HG03460 (cell line): ENCODE results near the gene TCTN2.

Experiments
- ATAC-seq: cut with Tn5 transposase; IDR thresholded peaks from one replicate; pipeline ENCODE4 v1.9.1; 2021; ENCODE audit not compliant: unreplicated experiment

TCTN2 gene

DNA sequence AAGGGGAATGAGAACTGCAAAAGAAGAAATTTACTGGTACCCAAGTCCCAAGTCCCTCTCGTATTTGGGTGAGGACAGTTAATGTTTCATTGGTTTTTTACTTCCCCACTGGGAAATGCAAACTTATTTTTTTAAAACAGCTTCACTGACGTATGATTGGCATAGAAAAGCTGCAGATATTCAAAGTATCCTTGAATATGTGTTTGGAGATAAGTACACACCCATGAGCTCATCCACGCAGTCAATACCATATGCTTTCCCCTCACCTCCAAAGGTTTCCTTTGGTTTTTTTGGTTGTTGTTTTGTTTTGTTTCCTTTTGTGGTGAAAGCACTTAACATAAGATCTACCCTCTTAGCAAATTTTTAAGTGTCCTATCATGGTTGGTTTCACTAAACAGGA lies 13.1 kb downstream of the TCTN2 start:
- no peak for ATAC-seq

DNA sequence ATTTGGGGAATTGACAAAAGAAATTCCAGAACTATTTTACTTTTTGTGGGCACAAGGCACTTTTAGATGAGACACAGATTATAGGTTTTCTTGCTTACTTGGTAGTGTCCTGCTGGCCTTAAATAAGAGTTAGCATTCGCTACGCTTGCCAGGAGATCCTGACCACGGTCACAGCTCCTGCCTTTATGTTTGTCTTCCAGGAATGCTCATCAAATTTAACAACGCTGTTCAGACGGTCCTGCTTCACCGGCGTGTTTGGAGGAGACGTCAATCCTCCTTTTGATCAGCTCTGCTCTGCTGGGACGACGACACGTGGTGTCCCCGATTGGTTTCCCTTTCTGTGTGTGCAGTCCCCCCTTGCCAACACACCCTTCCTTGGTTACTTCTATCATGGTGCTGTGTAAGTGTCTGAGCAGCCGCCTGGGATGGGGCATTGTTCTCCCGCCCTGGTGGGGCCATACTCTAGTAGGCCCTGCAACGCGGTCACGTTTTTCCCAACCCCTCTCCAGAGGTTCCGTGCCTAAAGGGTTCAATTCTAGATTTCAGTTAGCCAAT lies 15.8 kb downstream of the TCTN2 start:
- ATAC-seq: no peak

DNA sequence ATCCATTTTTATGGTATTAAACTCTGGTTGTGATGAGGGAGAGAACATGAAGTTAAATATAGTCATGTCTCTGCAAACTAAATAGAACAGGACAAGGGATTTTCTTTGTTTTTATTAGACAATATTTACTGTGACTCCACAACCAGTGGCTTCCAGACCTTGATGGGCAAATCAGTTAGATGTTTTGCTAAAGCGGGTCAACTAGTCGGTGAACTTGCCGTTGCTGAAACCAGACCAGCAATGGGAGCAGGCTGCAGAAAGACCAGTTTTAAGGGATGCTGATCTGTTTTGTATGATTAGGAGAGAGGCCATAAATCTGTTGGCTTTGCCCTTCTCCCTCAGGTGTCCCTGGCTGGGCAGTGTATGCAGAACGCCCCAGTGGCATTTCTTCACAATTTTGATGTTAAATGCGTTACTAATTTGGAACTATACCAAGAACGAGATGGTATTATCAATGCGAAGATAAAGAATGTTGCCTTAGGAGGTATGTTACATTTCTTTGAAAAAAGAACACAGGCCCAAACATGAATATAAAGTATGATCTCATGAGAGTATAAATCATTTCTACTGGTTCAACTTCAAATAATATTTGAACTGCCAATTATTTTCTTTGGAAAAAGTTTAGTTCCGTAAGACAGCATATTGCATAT lies 19.4 kb downstream of the TCTN2 start:
- ATAC-seq: no peak

DNA sequence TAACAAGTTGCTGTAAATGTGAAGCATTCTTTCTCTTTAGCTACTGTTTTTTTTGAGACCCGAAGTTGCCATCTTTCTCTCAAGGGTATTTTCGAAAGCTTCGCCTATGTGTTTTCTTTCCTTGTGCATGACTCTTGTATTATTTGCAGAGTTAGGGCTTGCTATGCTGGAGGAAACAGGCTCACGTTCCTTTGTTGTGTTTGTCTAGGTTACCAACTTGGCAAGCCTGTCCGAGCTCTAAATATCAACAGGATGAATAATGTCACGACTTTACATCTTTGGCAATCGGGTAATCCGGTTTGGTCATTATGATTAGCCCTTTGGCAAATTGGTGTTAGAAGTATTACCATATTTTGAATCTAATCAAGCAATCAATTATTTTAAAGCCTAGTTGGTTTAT lies 25.3 kb downstream of the TCTN2 start:
- ATAC-seq: no peak

DNA sequence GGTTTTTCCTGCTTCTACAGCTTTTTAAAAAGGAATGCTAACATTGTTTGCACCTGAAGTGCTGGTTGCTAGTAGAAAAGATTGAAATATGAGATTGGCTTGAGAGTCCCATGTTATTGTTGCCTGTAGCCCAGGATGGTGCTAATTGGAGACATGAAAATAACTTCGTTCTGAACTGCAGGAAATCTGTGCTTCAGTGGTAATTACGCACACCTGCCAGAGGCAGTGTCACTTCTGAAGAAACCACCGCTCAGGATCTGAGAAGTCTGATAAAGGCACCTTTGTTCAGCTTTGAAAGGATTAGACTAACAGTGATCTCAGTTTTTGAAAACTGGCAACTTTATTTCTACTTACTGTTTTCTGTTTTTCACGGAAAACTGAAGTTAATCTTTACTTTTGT lies 25.7 kb downstream of the TCTN2 start:
- ATAC-seq: no peak

DNA sequence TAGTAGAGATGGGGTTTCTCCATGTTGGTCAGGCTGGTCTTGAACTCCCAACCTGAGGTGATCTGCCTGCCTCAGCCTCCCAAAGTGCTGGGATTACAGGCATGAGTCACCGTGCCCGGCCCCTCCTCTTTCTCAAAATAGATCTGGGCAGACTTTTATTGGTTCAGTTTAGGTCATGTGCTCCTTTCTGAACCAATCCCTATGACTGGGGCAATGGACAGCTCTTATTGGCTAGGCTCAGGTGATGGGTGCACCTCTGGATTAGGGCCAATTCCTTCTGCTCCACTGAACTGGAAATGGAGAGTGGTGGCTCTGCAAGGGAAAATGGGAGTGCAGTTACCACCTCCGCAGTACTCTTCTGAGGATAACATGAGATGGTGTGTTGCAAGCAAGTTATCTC lies 35.0 kb downstream of the TCTN2 start:
- ATAC-seq: no peak

DNA sequence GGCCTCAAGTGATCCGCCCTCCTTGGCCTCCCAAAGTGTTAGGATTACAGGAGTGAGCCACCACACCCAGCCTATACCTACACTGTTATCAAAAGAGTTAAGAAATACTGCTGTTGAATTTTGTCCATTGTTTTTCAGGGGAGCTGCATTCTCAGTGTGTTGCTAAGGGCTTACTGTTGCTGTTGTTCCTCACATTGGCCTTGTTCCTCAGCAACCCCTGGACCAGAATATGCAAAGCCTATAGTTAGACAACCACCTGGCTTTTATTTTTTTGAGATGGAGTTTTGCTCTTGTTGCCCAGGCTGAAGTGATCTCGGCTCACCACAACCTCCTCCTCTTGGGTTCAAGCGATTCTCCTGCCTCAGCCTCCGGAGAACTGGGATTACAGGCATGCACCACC lies 36.6 kb downstream of the TCTN2 start:
- no peak for ATAC-seq

DNA sequence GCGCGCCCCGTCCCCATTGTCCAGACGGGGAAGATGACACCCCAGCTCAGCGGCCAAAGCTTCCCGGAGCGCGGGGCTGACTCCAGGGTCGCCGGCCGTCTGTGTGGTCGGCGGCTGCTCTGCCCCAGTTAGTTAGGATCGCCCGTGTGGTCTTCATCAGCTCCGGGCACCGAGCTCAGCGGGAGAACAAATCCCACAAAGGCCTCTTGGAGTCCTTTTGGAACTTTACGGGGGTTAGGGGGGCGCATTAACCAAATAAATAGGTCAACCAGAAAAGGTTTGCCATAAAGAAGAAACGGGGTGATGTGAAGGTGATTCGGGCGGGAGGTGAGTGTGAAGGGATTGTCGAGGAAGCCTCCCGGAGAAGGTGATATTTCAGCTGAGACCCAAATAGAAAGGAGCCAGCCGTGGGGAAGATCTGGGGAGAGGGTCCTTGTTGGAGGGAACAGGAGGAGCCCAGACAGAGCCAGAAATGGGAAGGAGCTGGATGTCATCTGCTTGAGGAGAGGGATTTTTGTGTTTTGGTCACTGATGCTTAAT lies 41.9 kb downstream of the TCTN2 start:
- ATAC-seq: peak; percentile 15

DNA sequence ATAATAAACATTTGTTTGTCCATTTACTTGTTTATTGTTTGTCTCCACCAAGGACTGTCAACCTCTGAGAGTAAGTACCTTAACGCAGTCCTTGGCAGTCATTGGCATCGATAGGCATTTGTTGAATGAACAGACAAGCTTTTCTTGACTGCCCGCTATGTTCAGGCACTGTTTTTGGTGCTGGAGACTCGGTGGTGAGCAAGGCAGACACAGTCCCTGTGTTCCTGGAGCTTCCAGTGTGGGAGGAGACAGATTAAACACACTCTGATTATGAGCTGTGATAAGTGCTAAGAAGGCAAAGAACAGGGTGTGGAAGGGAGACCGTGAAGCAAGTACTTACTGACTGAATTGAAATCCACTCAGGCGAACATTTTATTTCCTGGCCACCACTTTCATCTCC lies 42.5 kb downstream of the TCTN2 start:
- ATAC-seq: no peak

DNA sequence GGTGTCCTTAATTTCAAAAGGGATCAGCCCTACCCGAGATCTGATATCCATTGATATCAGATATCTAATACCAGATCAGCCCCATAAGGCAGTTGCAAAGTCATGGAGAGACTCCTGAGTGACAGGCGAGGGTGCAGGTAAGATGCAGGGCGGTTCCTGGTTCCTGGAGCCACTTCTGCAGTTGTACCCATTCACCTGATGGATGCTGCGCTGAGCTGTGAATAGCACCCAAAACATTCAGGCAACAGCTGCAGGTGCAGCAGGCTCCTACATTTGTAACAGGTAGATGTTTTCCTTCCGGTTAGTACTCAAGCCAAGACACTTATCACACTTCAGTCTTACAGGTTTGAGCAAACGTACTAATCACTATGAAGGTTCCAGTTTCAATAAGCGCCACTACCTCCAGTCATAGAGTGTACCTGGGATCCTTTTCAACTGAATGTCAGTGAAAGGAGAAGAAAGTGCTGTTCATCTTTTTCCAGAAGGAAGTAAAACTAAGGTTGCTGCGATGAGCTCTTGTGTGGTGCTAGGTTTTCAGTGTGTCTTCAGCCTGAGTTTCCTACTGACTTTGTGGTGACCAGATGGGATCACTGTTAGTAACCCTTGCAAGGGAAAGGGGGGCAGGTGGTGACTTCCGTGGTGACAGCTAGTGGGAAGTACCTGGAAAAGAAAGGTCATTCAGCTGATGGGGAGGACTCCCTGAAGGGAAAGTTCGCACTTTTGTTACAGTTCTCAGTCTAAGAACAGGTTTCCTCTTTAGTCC lies 43.1 kb downstream of the TCTN2 start:
- ATAC-seq: no peak

DNA sequence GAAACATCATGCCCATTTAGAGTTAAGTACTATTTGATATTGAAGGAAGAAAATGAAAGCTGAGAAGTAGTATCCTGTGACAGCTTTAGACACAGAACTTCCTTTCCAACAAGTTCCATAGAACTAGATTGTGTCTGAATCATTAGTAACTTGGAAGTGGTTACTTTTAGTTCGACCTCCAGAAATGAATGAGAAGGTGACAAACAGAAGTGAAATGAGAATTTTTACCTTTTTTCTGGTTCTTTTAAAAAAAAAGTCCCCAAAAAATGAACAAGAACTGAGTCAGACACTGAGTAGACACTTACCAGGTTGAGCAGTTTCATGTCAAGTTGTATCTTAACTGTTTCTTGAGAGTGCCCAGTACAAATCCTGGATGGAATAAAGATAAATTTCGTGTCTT lies 44.3 kb downstream of the TCTN2 start:
- ATAC-seq: no peak

DNA sequence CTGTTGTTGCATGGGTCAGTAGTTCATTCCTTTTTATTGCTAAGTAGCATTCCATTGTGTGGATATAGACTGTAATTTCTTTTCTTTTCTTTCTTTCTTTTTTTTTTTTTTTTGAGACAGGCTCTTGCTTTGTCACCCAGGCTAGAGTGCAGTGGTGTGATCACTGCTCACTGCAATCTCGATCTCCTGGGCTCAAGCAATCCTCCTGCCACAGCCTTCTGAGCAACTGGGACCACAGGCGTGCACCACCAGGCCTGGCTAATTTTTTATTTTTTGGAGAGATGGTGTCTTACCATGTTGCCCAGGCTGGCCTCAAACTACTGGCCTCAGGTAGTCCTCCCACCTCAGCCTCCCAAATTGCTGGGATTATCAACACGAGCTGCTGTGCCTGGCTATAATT lies 46.4 kb downstream of the TCTN2 start:
- ATAC-seq: no peak

DNA sequence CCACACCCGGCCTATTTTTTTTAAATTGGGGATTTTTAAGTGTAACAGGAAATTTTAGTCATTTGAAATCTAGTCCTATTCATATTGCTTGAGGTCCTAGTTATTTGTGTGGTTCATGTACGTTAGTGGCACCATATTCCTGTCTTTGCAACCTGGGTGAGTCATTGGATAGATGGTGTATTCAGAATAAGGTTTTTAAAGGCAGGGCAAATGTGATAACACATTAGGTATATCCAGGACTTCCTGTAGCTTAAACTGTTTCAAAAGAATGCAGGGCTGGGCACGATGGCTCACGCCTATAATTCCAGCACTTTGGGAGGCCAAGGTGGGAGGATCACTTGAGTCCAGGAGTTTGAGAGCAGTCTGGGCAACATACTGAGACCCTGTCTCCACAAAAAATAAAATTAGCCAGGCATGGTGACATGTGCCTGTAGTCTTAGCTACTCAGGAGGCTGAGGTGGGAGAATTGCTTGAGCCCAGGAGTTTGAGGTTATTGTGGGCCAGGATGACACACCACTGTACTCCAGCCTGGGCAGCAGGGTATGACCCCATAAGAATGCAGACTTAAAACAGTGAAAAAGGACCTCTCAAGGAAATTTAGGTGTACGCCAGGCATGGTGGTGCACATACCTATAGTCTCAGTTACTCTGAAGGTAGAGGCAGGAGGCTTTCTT lies 49.4 kb downstream of the TCTN2 start:
- no peak for ATAC-seq

DNA sequence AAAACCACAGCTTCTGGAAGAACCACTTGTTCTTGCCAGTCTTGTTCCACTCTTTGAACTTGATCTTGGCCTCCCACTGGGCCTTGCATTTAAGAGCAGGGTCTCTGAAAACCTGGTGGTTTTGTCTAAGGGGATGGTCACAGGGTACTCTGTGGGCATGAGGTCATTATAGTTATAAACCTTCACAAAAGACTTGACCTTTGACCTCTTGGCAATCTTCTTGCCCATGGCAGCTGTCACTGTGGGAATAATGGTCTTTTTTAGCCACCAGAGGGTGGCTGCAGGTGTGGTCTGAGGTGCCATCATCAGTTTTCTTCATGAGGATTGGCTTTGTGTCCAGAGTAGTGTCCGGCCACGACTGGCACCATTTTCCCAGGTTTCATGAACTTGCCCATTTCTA lies 50.3 kb downstream of the TCTN2 start:
- ATAC-seq: no peak

DNA sequence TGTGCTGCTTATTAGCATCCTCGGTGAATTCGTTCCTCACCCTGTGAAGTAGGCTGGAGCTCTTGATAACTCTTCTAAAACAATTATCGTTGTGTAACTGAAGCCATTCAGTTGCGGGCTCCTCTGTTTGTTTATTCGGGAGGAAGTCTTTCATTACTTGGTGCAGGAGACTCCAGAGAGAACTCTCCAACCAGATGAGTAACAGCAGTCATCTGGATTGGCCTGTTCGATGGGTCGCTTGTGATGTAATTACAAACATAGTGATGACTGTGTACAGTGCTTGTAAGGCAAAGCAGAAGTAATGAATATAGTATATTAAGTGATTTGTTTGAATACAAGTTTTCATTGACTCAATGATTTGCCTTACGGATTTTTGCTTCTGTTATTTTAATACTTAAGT lies 52.1 kb downstream of the TCTN2 start:
- ATAC-seq: no peak

DNA sequence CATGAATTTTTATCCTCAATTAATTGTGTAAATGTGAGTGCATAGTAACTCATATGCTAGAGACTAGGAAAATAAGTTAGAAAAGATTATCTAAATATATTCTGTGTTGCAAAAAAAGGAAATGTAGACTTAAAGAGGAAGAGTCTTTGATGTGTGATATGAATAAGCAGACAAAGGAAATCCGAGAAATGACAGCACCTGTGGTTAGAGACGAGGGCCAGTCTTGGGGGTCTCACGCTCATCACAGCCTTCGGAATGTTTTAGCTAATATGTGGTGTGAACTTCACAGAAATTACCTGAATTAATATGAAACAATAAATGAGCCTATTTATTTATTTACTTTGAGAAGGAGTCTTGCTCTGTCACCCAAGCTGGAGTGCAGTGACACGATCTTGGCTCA lies 52.9 kb downstream of the TCTN2 start:
- no peak for ATAC-seq

DNA sequence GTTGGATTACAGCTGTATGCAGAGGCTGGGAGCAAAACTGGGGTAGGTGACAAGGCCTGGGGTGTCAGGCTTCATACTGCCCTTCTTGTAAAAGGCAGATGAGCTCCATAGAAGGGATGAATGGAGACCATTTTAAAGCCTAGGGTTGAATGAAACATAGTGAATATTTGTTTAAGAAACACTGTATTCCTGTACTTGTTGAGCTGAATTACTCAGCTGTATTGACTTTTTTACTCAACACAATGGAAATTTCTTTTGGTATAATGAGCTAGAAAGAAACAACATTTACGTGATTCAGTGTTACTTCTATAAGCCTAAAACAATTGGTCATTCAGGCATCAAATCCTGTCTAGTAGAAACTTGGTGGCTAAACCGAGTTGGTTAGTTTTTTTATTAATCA lies 55.3 kb downstream of the TCTN2 start:
- ATAC-seq: no peak

DNA sequence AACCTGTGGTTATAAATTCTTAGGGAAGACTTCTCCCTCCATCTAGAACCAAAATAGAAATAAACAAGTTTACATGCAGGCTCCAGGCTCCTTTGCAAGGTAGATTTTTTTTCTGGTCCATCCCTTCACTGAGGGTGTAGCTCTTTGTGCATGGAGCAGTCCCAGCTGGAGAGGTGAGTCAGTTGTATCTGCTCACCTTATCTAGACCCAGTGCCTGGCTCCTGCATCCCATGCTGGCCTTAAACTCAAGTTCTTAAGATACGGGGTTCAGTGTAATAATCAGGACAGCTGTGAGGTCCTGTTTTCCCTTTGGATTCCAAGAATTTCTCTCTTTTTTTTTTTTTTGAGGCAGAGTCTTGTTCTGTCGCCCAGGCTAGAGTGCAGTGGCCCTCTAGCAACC lies 56.0 kb downstream of the TCTN2 start:
- ATAC-seq: no peak

DNA sequence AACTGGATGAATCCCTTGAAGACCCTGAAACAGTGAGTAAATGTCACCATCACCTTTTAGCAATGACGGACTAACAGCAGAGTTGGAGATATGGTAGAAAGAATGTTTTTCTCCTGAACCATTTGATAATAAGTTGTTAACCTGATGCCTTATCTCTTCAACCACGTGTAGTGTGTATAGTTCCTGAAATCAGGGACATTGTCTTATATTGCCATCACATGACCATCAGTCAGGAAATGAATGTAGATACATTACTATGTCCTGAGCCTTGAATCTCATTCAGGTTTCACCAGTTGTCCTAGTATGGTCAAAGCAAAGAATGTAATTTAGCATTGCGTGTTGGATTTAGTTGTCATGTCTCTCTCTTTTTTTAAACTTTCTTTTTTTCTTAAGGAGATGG lies 57.0 kb downstream of the TCTN2 start:
- no peak for ATAC-seq

DNA sequence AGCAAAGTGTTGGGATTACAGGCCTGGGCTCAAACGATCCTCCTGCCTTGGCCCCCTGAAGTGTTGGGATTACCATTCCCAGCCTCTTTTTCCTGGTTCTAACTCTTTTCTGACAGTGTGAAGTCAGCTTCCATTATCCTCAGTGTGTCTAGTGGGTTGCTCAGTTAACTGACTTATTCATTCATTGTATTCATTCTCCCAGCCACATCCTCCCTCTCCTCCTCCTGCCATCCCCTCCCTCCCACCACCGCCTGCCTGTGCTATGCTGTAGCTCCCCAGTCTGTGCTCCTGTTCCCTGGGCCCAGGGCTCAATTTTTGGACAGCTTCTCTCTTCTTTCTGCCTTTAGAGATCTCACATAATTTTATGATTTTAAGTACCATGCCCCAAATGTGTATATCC lies 60.7 kb downstream of the TCTN2 start:
- ATAC-seq: no peak

DNA sequence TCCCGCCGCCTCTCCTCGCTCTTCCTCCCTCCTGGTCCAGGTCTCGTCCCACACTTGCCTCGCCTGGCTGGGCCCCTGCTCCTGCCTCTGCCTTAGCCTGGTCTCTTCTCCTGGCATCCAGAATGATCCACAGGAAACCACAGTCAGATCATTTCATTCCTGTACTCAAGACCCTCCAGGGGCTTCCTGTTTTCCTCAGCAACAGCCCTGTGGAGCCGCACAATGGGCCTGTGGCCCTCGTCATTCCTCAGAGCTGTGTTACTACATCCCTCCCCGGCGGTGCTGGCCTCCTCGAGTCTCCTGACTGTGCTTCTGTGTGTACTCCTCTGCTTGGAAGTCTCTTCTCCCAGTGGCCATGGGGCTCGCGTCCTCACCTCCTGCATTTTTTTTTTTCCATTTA lies 61.3 kb downstream of the TCTN2 start:
- ATAC-seq: no peak

DNA sequence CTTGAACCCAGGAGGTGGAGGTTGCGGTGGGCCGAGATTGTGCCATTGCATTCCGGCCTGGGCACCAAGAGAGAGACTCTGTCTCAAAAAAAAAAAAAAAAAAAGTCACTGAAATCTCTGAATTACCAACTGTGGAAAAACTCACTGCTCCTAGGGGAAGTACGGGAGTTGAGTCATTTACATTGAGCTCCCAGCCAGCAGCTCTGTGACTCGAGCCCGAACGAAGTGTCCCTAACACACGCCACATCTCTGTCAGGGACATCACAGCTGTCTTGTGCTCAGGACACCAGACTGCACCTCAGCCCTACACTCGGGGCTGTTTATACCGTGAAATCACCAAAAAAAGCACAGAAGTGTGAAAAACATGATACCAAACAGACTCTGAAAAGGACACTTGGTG lies 62.3 kb downstream of the TCTN2 start:
- ATAC-seq: no peak
